DMS153 (cell line): ENCODE data around the gene MAP6D1.
A peak's percentile ranks its signal among the peaks of the same experiment; 100 is the strongest.

Experiments
- DNase-seq: peaks from one replicate; lab custom pipeline; 2025; lab: John Stamatoyannopoulos, UW

Gene MAP6D1

DNA sequence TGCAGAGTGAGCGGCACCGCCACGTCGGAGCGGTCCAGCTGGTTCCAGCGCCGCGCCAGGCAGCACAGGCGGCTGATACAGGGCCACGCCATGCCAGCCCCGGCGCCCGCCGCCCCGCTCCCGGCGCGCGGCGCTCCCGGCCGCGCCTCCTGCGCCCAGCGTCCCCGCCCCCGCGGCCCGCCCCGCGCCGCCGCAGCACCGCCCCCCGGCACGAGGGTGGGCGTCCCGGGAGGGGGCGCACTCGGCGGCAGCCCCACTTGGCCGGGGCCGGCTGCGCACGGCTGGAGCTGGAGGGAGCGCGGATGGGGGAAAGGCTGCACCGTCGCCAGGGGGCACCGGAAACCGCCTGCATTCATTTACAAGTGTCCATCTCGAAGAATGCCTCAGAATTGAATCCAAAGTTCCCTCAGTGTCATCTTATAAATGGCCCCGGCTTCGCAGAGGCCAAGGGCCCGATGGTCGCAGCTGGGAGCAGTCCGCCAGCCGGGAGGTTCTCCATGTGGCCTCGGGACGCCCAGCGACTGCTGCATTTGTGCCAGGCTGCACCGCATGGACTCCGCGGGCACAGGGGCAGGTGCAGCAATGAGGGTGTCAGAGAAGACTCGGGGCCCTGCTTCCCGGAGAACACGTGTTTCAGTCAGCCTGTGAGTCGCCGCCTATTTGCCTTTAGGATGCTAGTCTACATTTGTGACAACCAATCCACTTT, at the start of gene MAP6D1:
Gene MAP6D1 (minus strand): TSS at position 122 of the 706 bp plus-strand sequence. CDS start 30 bp downstream, at position 92.
- DNase-seq, result peak; percentile 17

DNA sequence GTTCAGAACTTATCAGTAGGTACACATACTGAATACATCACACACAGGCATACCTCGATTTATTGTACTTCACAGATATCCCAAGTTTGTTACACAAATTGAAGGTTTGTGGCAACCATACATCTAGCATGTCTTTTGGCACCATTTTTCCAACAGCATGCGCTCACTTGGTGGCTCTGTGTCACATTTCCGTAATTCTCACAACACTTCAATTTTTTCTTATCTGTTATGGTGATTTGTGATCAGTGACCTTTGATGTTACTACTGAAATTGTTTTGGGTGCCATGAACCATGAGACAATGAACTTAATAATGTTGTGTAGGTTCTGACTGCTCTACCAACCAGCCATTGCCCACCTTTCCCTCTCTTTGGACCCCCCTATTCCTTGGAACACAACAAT, 48.5 kb upstream of the MAP6D1 start:
- DNase-seq, result no peak

DNA sequence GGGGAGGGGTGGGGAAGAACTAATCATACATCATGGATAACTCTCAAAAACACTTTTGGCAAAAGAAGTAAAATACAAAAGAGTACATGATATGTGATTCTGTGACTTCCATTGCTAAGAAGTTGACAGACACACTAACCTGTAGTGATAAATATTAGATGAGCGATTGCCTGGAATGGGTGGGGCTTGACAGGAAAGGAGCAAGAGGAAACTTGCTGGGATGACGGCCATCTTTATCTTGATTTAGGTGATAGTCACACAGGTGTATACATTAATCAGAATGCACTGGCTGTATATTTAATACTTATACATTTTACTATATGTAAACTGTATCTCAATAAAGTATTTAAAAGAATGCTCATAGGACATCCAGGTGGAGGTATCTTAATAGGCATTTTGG, 46.2 kb upstream of the MAP6D1 start:
- no peak for DNase-seq

DNA sequence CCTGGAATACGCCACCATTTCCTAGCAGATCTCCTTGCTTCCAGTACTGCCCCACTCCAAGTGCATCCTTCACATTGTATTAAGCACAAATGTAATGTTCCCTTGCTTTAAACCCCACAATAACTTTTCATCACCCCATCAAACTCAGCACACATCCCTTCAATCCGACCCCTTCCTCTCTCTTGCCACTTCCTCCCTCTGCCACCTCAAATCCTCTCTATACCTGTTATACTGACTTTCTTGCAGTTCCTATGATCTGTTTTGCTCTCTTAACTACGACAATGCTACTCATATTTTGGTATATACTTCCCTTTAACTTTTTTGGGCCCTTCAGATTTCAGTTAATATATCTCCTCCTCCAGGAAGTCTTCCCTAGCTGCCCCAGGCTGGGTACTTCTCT, 45.2 kb upstream of the MAP6D1 start:
- no peak for DNase-seq

DNA sequence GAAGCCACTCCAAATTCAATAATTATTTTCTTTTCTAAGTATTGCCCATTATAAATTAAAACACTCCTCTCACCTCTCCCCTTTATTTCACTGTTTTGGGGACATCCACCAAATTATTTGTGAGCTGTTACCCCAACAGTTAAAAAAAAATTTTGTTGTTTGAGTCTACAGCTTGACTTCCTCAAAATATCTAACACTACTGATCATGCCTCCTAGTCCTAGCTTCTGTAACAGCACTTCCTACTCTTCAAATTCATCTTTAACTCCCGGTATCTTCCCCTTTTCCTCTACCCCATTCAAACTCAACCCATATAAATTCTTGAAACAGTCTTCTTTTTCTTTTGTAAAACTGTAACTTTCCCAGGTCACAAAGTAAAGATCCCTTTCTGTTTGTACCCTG, 43.4 kb upstream of the MAP6D1 start:
- no peak for DNase-seq

DNA sequence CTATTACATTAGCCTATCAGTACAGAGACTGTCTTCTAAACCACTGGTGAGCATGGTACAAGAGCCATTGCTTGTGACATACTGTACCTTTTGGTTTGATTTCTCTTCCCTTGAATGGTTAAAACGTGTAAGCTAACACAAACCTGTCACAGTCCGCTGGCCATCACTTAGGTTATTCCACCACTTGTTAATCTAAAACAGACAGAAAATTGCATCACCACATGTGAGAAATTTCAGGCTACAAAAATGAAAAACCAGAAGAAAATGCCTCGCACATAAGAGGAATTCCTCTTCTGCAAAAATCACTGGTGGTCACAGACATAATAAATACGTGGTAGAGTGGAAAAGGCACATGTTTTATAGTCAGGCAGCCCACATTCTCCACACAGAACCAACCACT, 37.2 kb upstream of the MAP6D1 start:
- no peak for DNase-seq

DNA sequence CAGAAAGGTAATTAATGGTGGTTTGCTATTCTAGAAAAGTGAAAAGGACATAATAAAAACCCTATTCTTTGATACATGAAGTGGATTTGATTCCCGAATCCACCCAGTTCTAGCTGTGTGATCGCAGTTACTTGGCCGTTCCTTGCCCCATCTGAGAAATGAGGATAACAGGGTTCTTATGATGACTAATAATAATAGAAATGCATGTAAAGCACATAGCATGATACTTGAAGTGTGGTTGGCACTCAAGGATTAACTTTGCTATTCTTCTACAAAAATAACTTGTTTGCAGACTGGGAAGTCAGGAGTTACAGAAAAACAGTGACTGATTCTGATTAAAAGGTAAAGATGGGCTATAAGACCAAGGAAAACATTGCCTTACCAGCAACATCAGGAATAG, 32.5 kb upstream of the MAP6D1 start:
- no peak for DNase-seq

DNA sequence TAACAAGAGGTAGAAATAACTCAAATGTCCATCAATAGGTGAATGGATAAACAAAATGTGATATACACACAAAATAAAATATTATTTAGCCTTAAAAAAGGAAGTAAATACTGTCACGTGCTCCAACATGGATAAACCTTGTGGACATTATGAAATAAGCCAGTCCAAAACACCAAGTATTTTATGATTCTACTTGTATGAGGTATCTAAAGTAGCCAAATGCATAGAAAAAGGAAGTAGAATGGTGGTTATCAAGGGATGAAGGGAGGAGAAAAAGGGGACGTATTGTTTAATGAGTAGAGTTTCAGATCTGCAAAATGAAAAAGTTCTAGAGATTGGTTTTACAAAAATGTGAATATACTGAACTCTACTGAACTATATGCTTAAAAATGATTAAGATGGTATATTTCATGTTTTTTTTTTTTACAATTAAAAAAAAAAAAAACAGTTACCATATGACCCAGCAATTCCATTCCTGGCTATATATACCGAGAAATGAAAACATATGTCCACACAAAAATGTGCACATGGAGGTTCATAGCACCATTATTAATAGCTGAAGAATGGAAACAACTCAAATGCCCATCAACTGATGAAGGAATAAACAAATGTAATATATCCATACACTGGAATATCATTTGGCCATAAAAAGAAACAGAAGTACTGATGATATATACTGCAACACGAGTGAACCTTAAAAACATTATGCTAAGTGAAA, 29.1 kb upstream of the MAP6D1 start:
- DNase-seq, result no peak

DNA sequence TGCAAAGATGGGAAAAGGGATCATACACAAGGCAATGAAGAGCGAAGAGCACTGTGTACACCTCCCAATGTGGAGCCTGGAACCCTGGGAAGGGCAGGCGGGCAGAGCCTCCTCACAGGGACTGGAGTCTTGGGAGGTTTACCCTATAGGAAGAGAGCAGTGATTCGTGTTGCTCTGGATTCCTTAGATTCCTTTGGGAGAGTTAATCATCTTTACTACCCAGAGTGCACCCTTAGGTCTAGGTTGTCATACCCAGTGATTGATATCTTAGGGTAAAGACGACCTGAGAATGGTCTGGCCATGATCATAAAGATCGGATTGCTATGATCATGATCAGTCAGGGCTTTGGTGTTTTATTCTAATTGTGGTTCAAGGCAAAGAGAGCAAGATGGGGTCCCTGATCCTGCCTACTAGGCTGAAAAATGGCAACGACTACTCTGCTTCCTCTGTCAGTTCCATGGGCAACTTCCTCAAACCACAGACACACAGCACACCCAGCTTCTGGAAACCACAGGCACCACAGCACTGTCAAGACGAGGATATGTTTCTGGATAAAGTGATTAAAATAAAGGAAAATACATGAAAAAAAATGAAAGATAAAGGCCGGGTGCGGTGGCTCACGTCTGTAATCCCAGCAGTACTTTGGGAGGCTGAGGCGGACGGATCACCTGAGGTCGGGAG, 20.4 kb upstream of the MAP6D1 start:
- DNase-seq, result no peak

DNA sequence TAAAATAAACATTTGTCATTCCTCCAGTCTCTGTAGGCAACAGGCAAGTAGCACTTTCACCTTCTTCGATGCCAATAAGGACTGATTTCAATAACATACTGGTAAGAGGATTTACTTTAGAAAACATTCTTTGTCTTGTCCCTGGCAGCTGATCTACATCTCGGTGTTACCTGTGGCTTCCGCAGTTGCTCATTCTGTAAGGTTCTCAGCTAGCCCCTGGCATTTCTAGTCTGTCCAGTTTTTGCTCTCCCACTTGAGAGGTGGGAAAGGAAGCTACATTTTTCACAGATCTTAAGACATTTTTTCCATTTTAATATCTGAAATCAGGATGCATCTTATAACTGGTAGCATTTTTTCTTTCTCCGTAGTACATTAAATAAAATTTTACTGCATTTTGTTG, 19.7 kb upstream of the MAP6D1 start:
- no peak for DNase-seq

DNA sequence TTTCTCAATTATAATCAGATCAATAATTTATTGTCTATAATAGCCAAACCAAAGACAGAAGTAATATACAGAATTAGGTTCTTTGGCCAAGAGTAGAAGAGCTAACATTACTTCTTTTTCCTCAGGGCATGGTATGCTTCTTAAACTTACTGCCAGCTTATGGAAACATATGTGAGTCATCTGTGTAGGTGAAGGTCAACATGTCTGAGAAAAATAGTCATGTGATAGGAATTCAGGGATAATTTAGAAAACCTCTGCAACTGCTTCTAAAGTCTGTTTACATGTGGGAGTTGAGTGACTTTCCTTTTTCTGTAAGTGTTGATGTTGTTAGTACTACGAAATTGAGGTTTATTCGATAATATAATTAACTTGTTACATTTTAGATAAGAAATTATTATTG, 19.2 kb upstream of the MAP6D1 start:
- DNase-seq, result no peak

DNA sequence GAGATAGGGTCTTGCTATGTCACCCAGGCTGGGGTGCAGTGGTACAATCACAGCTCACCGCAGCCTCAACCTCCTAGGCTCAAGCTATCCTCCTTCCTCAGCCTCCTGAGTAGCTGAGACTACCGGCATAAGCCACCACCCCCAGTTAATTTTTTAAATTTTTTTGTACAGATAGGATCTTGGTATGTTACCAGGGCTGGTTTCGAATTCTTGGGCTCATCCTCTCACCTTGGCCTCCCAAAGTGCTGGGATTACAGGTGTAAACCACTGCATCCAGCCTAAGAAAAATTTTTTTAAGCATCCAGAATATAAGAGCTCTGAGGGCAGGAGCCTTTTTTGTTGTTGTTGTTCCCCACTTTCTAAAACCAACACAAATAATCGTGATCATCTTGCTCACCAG, 14.4 kb upstream of the MAP6D1 start:
- no peak for DNase-seq

DNA sequence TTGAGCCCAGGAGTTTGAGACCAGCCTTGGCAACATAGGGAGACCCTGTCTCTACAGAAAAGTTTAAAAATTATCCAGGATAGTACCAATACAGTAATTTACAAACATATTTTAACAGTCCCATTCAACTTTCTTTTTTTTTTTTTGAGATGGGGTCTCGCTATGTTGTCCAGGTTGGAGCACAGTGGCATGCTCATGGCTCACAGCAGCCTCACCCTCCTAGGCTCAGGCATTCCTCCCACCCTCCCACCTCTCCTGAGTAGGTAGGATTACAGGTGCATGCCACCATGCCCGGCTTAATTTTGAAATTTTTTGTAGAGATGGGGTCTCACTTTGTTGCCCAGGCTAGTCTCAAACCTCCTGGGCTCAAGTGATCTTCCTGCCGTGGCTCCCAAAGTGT, 12.5 kb upstream of the MAP6D1 start:
- DNase-seq, result no peak

DNA sequence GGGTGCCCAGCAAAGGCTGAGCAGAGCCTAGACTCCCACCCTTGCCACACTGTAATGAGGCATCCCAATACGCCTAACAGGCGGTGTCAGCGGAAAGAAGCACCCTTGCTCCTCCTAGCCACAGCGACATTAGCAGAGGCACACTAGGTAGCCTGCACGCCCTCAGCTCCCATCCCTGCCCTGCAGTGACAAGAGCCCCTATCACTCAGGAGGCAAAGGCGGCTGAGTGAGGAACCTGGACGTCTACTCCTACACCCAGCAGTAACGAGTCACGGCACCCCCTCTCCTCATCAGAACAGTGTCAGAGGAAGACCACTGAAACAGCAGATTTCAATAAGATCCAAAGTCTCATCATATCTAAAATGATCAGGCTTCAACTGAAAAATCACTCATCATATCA, 12.0 kb upstream of the MAP6D1 start:
- no peak for DNase-seq

DNA sequence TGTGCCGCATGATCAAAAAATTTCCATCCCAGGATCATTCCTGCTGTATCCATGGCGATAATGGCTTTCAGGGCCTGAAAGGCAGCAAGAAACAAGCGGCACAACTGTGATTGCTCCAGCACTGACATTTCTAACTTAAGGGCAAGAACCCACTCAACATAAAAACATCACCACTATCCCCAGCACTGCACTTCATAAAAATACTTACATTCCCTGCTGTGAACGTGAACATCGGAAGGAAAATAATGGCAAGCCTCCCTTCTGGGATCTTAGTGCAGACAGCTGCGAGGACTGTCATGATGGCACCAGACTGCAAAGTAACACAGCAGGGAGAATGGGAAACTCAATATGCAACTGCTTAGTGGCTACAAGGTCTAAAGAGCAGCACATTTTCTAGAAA, 8.1 kb upstream of the MAP6D1 start:
- DNase-seq, result no peak

DNA sequence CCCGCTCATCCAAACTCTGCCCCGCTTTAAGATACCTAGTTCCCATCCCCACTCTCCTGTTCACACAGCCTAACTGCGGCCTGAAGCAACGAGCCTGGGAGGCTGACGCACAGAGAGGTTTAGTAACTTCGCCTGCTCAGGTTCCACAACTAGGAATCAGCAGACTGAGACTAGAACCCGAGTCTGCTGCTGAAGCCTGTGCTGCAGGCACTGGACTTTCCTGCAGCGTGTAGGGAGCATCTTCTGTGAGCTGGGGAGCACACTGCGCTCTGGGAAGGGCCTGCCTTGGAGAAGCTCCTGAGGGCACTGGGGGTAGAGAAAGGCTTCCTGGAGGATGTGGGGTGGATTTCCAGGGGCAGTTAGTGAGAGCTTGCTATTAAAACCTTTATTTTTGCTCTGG, 4.8 kb upstream of the MAP6D1 start:
- DNase-seq, result no peak

DNA sequence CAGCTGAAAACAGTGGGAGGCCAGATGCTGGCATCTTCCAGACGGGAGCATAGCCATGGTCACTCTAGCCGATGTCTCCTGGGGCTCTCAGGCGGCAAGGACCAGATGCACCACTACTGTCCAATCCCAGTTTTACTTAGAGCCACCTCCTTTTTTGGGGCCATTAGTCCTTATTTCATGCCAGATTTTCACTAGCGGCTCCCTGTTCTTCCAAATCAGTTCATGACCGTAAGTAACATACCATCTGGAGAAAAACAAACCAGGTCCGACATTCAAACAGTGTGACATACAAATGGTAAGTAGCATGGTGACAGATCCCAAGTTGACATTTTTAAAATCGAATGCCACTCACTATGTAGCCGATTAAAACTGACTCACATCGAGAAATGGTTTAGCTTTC, 4.1 kb upstream of the MAP6D1 start:
- DNase-seq, result no peak

DNA sequence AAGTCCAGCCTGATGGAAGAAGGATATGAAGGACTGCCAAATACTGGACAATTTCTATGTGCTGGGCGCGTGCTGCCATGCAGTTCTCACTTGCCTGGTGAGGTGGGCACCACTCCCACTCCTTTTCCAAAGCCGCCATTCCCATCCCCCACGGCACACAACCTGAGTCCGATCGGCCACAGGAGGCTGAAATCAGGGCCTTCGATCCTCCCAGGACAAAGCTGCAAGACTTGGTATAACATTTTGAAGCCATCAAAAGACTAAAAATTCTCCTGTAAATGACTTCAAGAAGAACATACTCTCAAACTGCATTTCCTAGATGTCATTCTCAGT, 3.1 kb upstream of the MAP6D1 start:
- no peak for DNase-seq

DNA sequence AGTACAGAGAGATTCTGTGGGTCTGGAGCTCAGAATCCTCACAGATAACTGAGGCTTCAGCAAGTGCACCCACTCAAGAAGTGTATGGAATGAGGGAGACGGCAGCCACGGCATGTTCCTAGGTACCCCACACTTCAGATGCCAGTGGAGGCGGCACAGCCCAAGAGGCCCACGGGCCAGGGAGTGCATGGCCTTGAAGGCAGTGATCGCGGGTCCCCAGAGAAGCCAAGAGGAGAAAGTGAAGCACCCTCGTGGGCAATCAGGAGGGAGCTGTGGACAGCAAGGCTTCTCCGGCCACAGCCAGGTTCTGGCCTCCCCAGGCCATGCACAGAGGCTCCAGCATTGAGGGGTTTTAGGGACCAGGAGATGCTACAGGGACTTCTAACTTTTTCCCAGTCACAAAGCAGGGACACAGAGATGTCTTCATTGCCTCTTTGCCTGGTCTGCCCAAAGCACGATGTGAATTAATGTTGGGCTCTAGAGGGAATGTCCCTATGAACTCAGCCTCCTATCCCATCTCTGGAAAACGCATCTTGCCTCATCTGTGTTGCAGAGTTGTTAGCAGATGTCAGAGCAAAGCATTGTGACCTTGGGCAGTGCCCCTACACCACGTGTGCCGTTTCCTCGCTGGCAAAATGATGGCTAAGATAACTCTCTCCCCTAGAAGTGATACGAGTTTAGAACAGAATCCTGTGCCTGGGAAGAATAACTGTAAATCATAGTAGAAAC, 2.6 kb upstream of the MAP6D1 start:
- DNase-seq, result no peak

DNA sequence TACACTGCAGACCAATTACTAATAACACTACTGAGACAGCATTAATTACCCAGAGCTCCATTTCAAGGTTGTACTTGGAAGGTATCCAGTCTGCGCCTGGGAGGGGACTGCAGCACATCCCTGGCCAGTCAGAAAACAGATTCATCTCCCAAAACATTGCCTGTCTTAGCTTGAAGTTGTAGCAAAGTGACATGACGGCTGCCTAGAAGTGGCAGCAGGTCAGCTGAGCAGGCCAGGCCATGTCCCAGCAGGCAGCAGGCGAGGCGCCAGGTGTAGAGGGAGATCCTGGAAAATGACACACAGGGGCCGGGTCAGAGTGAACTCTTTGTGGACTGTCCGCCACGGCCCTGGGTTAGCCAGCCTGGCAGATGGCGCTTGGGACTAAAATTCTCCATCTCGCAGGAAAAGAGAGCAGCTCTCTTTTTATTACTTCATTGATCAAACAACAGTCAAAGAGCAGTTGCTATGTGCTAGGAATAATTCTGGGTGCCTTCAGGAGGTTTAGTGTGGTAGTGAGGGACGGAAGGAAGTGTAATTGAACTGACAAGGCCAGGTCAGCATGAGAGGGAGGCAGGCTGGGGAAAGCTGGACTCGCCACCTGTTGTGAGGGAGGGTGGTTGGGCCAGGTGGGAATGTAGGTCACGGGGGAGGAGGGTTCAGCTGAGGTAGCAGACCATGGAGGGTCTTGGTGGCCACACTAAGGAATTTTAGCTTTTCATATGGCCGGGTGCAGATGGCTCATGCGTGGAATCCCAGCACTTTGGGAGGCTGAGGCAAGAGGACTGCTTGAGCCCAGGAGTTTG, 1.3 kb upstream of the MAP6D1 start:
- DNase-seq, result peak; percentile 25

DNA sequence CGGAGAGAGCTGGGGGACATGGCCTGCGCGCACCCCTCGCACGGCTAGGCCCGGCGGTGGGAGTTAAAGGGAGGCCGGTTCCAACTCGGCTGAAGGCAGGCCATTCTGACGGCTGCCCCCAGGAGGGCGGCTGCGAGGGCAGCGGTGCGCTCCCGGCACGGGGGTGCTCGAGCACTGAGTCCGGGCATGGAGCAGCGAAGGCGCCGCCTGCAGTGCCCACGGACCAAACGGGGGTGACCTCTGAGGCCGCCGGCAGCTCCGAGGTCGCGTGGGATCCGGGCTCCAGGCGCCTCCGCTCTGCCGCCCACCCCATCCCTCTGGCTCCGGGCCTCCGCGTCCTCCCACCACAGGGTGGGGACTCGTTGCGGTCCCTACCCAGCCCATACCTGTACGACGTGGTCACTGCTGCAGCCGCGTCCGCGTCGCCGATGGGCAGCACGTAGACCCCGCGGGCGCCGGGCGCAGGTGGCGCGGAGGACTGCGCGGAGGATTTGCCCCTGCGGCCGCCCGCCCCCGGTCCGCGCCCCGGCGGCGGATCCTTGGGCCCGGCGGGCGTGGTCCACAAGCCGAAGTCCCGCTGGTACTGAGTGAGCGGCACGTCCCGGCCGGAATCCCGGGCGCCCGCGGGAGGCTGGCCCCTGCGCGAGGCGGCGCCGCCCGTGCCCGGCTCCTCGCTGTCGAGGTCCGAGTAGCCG, 469 bp downstream of the MAP6D1 start:
- DNase-seq, result no peak
